GM12878 (cell line): Measurements from ENCODE around the gene TRPM8. TPM values are rescaled to one million over a fixed set of nuclear protein-coding genes. Genes with fewer than 3 reads are reported as not detected.

Source experiments
- ATAC-seq: fragments of 200-7000 bp; cut with Tn5 transposase; 3 replicates; pipeline ENCODE4 v1.9.1; 2020; ENCODE audit warnings: mild to moderate bottlenecking, moderate library complexity
- BruUV-seq: library from RNA; stranded (reverse); fragments of 400-500 nt; replicated peaks from 2 replicates; lab custom pipeline; 2021; lab: Mats Ljungman, UMichigan
- CTCF ChIA-PET: fragments of 300-600 bp; sonication (Branson Sonifier 250); formaldehyde crosslinking; extraction: SDS; loops from one replicate; lab custom pipeline; 2021; ENCODE audit warnings: inconsistent platforms; lab: Yijun Ruan, JAX
- POLR2A ChIA-PET: fragments of 350-600 bp; formaldehyde crosslinking; extraction: SDS; loops from one replicate; lab custom pipeline; 2021; ENCODE audit warnings: inconsistent platforms; lab: Charles Lee
- RAD21 ChIA-PET: fragments of 300-600 bp; sonication (Branson Sonifier 250); formaldehyde crosslinking; loops from one replicate; lab custom pipeline; 2023; ENCODE audit warnings: antibody characterized with exemption; ENCODE audit not compliant: unreplicated experiment; lab: Charles Lee
- SMC1A ChIA-PET: fragments of 300-600 bp; sonication (Branson Sonifier 250); formaldehyde crosslinking; loops from one replicate; lab custom pipeline; 2023; ENCODE audit not compliant: unreplicated experiment, uncharacterized antibody; lab: Charles Lee
- DNase-seq: peaks from one replicate; pipeline ENCODE4 v3.0.0-alpha.2; 2011; ENCODE audit warnings: low read depth, low spot score
- FAIRE-seq: peaks from 3 replicates; lab custom pipeline; 2011; peaks lifted over from hg19 to GRCh38; lab: Jason Lieb, UNC
- H2AFZ ChIP-seq: 2 replicates; pipeline ENCODE4 v1.6.0; 2011; ENCODE audit warnings: low read depth, low read length, control low read depth; ENCODE audit not compliant: control insufficient read depth
- H3K27ac ChIP-seq: 2 replicates; pipeline ENCODE4 v1.5.1; 2011; ENCODE audit warnings: control low read depth; ENCODE audit not compliant: control insufficient read depth, insufficient read depth
- H3K27me3 ChIP-seq, 2 experiments: replicated peaks in 1 of 2; 2 replicates each; pipeline versions ENCODE4 v1.6.0 to v1.6.1; 2011; ENCODE audit warnings: low read length in 1 of 2; ENCODE audit not compliant: control insufficient read depth in 2 of 2, insufficient read depth in 2 of 2
- H3K36me3 ChIP-seq, 2 experiments: 2 replicates each; pipeline ENCODE4 v1.5.1; 2011; ENCODE audit warnings: low read length in 1 of 2; ENCODE audit not compliant: control insufficient read depth in 2 of 2, insufficient read depth in 2 of 2
- H3K4me1 ChIP-seq: 2 replicates; pipeline ENCODE4 v1.6.1; 2011; ENCODE audit warnings: mild to moderate bottlenecking, low read length, moderate library complexity, mixed read lengths; ENCODE audit not compliant: control insufficient read depth, insufficient read depth
- H3K4me2 ChIP-seq: 2 replicates; pipeline ENCODE4 v1.6.0; 2011; ENCODE audit warnings: control low read depth; ENCODE audit not compliant: control insufficient read depth, insufficient read depth
- H3K4me3 ChIP-seq: fragments of 200-600 bp; sonication (generic); 2 replicates; pipeline ENCODE4 v1.5.1; 2016
- H3K79me2 ChIP-seq: 2 replicates; pipeline ENCODE4 v1.6.0; 2011; ENCODE audit warnings: low read length; ENCODE audit not compliant: control insufficient read depth, insufficient read depth
- H3K9ac ChIP-seq: 2 replicates; pipeline ENCODE4 v1.8.0; 2011; ENCODE audit warnings: low read length, control low read depth, mixed read lengths; ENCODE audit not compliant: control insufficient read depth, insufficient read depth
- H3K9me3 ChIP-seq: replicated peaks from 3 replicates; pipeline ENCODE4 v1.5.1; 2011; ENCODE audit warnings: mild to moderate bottlenecking, low read length; ENCODE audit not compliant: control insufficient read depth, insufficient read depth
- H4K20me1 ChIP-seq: 2 replicates; pipeline ENCODE4 v1.6.0; 2011; ENCODE audit not compliant: control insufficient read depth, insufficient read depth
- ATF3 ChIP-seq: IDR thresholded peaks from 2 replicates; pipeline ENCODE4 v1.6.1; 2011; ENCODE audit warnings: low read depth, mild to moderate bottlenecking, low read length, moderate library complexity, borderline replicate concordance; ENCODE audit errors: extremely low read depth
- ATF7 ChIP-seq: fragments of 450-650 bp; IDR thresholded peaks from 2 replicates; pipeline ENCODE4 v1.6.1; 2016; ENCODE audit warnings: low read depth, mild to moderate bottlenecking
- BRCA1 ChIP-seq: IDR thresholded peaks from 2 replicates; pipeline ENCODE4 v1.6.1; 2011; ENCODE audit warnings: low read depth, low read length, improper control_type of control experiment
- EZH2 ChIP-seq: IDR thresholded peaks from 2 replicates; pipeline ENCODE4 v1.6.1; 2012; ENCODE audit warnings: low read depth, mild to moderate bottlenecking, control low read depth, inconsistent platforms, low read length, borderline replicate concordance; ENCODE audit not compliant: control insufficient read depth
- IKZF1 ChIP-seq: fragments of 450-650 bp; conservative IDR thresholded peaks from 2 replicates; pipeline ENCODE4 v1.6.1; 2017; ENCODE audit warnings: antibody characterized with exemption, mild to moderate bottlenecking
- LARP7 ChIP-seq: fragments of 450-650 bp; IDR thresholded peaks from 2 replicates; pipeline ENCODE4 v1.6.1; 2017; ENCODE audit warnings: mild to moderate bottlenecking
- MTA2 ChIP-seq: fragments of 450-650 bp; IDR thresholded peaks from 2 replicates; pipeline ENCODE4 v1.6.1; 2016; ENCODE audit warnings: low read depth, mild to moderate bottlenecking, moderate library complexity
- NFYA ChIP-seq: IDR thresholded peaks from 2 replicates; pipeline ENCODE4 v1.6.1; 2011; ENCODE audit warnings: low read depth, mild to moderate bottlenecking, low read length, improper control_type of control experiment, borderline replicate concordance
- PML ChIP-seq: IDR thresholded peaks from 2 replicates; pipeline ENCODE4 v1.6.1; 2012; ENCODE audit warnings: low read length, inconsistent platforms
- RAD51 ChIP-seq: fragments of 450-650 bp; IDR thresholded peaks from 2 replicates; pipeline ENCODE4 v1.6.1; 2016; ENCODE audit warnings: moderate library complexity, mild to moderate bottlenecking, inconsistent platforms
- RBBP5 ChIP-seq: fragments of 200-600 bp; sonication (generic); conservative IDR thresholded peaks from 2 replicates; pipeline ENCODE4 v1.6.1; 2016
- SMAD1 ChIP-seq: fragments of 450-650 bp; IDR thresholded peaks from 2 replicates; pipeline ENCODE4 v1.6.1; 2018; ENCODE audit warnings: mild to moderate bottlenecking, low read depth; ENCODE audit not compliant: partially characterized antibody
- SMAD5 ChIP-seq: IDR thresholded peaks from 2 replicates; pipeline ENCODE4 v1.6.1; 2016; ENCODE audit warnings: antibody characterized with exemption, low read depth
- SP1 ChIP-seq: IDR thresholded peaks from one replicate; pipeline ENCODE4 v1.6.1; 2011; ENCODE audit warnings: low read depth, low read length
- TCF12 ChIP-seq: IDR thresholded peaks from 2 replicates; pipeline ENCODE4 v1.6.1; 2011; ENCODE audit warnings: low read depth, mild to moderate bottlenecking, low read length
- ZNF217 ChIP-seq: fragments of 450-650 bp; IDR thresholded peaks from 2 replicates; pipeline ENCODE4 v1.6.1; 2017; ENCODE audit warnings: antibody characterized with exemption, mild to moderate bottlenecking
- ZNF24 ChIP-seq: fragments of 450-650 bp; IDR thresholded peaks from 2 replicates; pipeline ENCODE4 v1.6.1; 2017; ENCODE audit warnings: antibody characterized with exemption, mild to moderate bottlenecking
- ZSCAN29 ChIP-seq: fragments of 450-650 bp; IDR thresholded peaks from 2 replicates; pipeline ENCODE4 v1.6.1; 2017; ENCODE audit warnings: mild to moderate bottlenecking, moderate library complexity
- WGBS: methylation state at CpG from one replicate; pipeline ENCODE4 v1.1.6; 2016; ENCODE audit warnings: low lambda C conversion rate; ENCODE audit not compliant: insufficient replicate concordance, insufficient coverage; ENCODE audit errors: missing lambda C conversion rate; 5-methylcytosine and 5-hydroxymethylcytosine counted together
- in situ Hi-C: fragments of 300-500 bp; cut with MboI; formaldehyde crosslinking; loops from 9 replicates; pipeline ENCODE4 v1.14.3; 2018; ENCODE audit warnings: mixed read lengths
- intact Hi-C: fragments of 100-400 bp; cut with micrococcal nuclease; formaldehyde crosslinking; loops from one replicate; pipeline ENCODE4 v1.14.2; 2022; ENCODE audit not compliant: unreplicated experiment
- polyA plus RNA-seq, 11 experiments: library from polyadenylated mRNA; depleted of rRNA in 4 of 11; unstranded in 6 of 11; stranded (reverse) in 5 of 11; fragments of >200 nt; fragmentation: Nextera tagmentation in 4 of 11; fragmentation: Illumina TruSeq in 1 of 11; extraction: Ambion mirVana in 4 of 11; extraction: Trizol in 1 of 11; gene quantifications; 1 replicate in 1 of 11; 2 replicates in 10 of 11; pipeline versions ENCODE4 v1.2.1 to v1.2.3, GENCODE V29; 2011 to 2016; ENCODE audit warnings: inconsistent platforms in 2 of 11, missing spikeins in 2 of 11, low read depth in 1 of 11
- total RNA-seq, 4 experiments: library from RNA; depleted of rRNA in 3 of 4; stranded (reverse); fragments of >200 nt in 3 of 4; fragmentation: Illumina TruSeq in 1 of 4; extraction: Trizol in 1 of 4; gene quantifications; 2 replicates each; pipeline versions ENCODE4 v1.2.1 to v1.2.3, GENCODE V29; 2013 to 2021
- TF ChIP-seq, protein P1 (sequence below): IDR thresholded peaks from 2 replicates; pipeline ENCODE4 v1.6.1; 2012; ENCODE audit warnings: mild to moderate bottlenecking, low read depth, low read length
- TF ChIP-seq, protein P2 (sequence below): fragments of 150-350 bp; IDR thresholded peaks from 2 replicates; pipeline ENCODE4 v1.6.1; 2014; ENCODE audit warnings: mild to moderate bottlenecking, low read depth, low read length

The TRPM8 gene
- total and polyA plus RNA-seq, 10 of the 15 experiments (the other 5 are each of a cell fraction or from before 2014, with no cell fraction given), result 3.9 TPM; not detected in 9

GRCh38 chr2:233983445-233983844 is 66.3 kb downstream of the TRPM8 start:
- ChIA-PET SMC1A (no interaction called here), CTCF (no interaction called here)
- in situ Hi-C loops, result loop anchor here (25.0 kb wide), 1 partner anchor 554 kb away; no protein-coding TSS in a partner anchor

More at GRCh38 chr2:233983445-233983844, 66.3 kb downstream of the TRPM8 start:
- Histone ChIP-seq H3K27me3 (no peaks in the 10 kb centered on the region; a peak in 1 of 4 replicates), H3K9ac (no peak overlapping the region), H3K4me2 (no peak overlapping the region), H4K20me1 (peaks cover 4% of the 10 kb centered on the region; the same call in 1 of the 2 replicates), H3K4me1 (no peaks in the 10 kb centered on the region), H2AFZ (no peak overlapping the region), H3K36me3 (no peaks in the 10 kb centered on the region), H3K9me3 (no peaks in the 10 kb centered on the region; the same call in 2 of the 3 replicates), H3K4me3 (no peak overlapping the region), H3K27ac (no peak overlapping the region), H3K79me2 (no peaks in the 10 kb centered on the region)
- FAIRE-seq (no peak), ATAC-seq (no peak), DNase-seq (no peak)
- ChIA-PET POLR2A (no interaction called here), RAD21 (no interaction called here)
- intact Hi-C loops, result no loop called here
- BruUV-seq, result no TSS peak
- TF ChIP-seq ATF3 (no peak), ATF7 (no peak), ZSCAN29 (no peak), EZH2 (no peak), SMAD1 (no peak), TCF12 (no peak), BRCA1 (no peak), PML (no peak), SMAD5 (no peak), IKZF1 (no peak), ZNF217 (no peak), ZNF24 (no peak), RBBP5 (no peak), RAD51 (no peak), MTA2 (no peak), LARP7 (no peak), NFYA (no peak), SP1 (no peak)
- TF ChIP-seq, protein P1, sequence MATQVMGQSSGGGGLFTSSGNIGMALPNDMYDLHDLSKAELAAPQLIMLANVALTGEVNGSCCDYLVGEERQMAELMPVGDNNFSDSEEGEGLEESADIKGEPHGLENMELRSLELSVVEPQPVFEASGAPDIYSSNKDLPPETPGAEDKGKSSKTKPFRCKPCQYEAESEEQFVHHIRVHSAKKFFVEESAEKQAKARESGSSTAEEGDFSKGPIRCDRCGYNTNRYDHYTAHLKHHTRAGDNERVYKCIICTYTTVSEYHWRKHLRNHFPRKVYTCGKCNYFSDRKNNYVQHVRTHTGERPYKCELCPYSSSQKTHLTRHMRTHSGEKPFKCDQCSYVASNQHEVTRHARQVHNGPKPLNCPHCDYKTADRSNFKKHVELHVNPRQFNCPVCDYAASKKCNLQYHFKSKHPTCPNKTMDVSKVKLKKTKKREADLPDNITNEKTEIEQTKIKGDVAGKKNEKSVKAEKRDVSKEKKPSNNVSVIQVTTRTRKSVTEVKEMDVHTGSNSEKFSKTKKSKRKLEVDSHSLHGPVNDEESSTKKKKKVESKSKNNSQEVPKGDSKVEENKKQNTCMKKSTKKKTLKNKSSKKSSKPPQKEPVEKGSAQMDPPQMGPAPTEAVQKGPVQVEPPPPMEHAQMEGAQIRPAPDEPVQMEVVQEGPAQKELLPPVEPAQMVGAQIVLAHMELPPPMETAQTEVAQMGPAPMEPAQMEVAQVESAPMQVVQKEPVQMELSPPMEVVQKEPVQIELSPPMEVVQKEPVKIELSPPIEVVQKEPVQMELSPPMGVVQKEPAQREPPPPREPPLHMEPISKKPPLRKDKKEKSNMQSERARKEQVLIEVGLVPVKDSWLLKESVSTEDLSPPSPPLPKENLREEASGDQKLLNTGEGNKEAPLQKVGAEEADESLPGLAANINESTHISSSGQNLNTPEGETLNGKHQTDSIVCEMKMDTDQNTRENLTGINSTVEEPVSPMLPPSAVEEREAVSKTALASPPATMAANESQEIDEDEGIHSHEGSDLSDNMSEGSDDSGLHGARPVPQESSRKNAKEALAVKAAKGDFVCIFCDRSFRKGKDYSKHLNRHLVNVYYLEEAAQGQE, result no peak
- TF ChIP-seq, protein P2, sequence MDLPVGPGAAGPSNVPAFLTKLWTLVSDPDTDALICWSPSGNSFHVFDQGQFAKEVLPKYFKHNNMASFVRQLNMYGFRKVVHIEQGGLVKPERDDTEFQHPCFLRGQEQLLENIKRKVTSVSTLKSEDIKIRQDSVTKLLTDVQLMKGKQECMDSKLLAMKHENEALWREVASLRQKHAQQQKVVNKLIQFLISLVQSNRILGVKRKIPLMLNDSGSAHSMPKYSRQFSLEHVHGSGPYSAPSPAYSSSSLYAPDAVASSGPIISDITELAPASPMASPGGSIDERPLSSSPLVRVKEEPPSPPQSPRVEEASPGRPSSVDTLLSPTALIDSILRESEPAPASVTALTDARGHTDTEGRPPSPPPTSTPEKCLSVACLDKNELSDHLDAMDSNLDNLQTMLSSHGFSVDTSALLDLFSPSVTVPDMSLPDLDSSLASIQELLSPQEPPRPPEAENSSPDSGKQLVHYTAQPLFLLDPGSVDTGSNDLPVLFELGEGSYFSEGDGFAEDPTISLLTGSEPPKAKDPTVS, result no peak
- 11% methylated on average over 6 of the region's 6 CpGs for WGBS
